Naive thymus-derived CD8-positive, alpha-beta T cell (primary cell): ENCODE results near the gene RASA3. TPM values are rescaled to one million over a fixed set of nuclear protein-coding genes. Genes with fewer than 3 reads are reported as not detected.

ENCODE experiments used
- ATAC-seq, 2 donors: fragments of 150-1000 bp; cut with Tn5 transposase in 1 of 2; sonication (Bioruptor Pico), chemical (Tn5 transposase) in 1 of 2; 1 replicate in 1 of 2; 2 replicates in 1 of 2; pipeline ENCODE4 v1.10.0; 2021; ENCODE audit warnings: mild to moderate bottlenecking in 2 of 2, moderate library complexity in 2 of 2
- POLR2A ChIA-PET: fragments of 350-600 bp; sonication (Branson Sonifier 250); formaldehyde crosslinking; loops from one replicate; lab custom pipeline; 2021; ENCODE audit warnings: antibody characterized with exemption; lab: Charles Lee
- DNase-seq, 10 donors: peaks; one replicate each; pipeline versions ENCODE4 v3.0.0 to v3.0.0-alpha.2; 2020 to 2022
- H3K27ac Mint-ChIP-seq, 10 donors: one replicate each; pipeline ENCODE4 v1.8.0; 2020 to 2022; ENCODE audit warnings: mild to moderate bottlenecking in 10 of 10, mixed read lengths in 10 of 10, moderate library complexity in 4 of 10, inconsistent platforms in 1 of 10
- H3K27me3 Mint-ChIP-seq, 5 donors: one replicate each; pipeline ENCODE4 v1.8.0; 2021 to 2022; ENCODE audit warnings: mixed read lengths in 5 of 5
- H3K36me3 Mint-ChIP-seq, 3 donors: one replicate each; pipeline ENCODE4 v1.8.0; 2020 to 2022; ENCODE audit warnings: mixed read lengths in 3 of 3, mild to moderate bottlenecking in 2 of 3, inconsistent platforms in 1 of 3
- H3K4me1 Mint-ChIP-seq, 4 donors: one replicate each; pipeline ENCODE4 v1.8.0; 2021 to 2022; ENCODE audit warnings: mixed read lengths in 4 of 4
- H3K4me3 Mint-ChIP-seq, 10 donors: one replicate each; pipeline ENCODE4 v1.8.0; 2020 to 2022; ENCODE audit warnings: mild to moderate bottlenecking in 10 of 10, mixed read lengths in 10 of 10, moderate library complexity in 6 of 10, inconsistent platforms in 1 of 10
- H3K9me3 Mint-ChIP-seq, 9 donors: one replicate each; pipeline ENCODE4 v1.8.0; 2020 to 2022; ENCODE audit warnings: mixed read lengths in 9 of 9, mild to moderate bottlenecking in 3 of 9, inconsistent platforms in 1 of 9, moderate library complexity in 1 of 9
- polyA plus RNA-seq, 3 donors: library from polyadenylated mRNA; unstranded; fragments of 300-500 nt; fragmentation: Illumina TruSeq; gene quantifications; one replicate each; pipeline ENCODE4 v1.2.3, GENCODE V29; 2021
- total RNA-seq, 8 experiments: library from RNA in 2 of 8; stranded (reverse) in 2 of 8; gene quantifications; one replicate each; pipeline ENCODE4 v1.2.3 and lab custom pipeline; 2021 to 2026

RASA3 gene
- total and polyA plus RNA-seq, 5 experiments from 2014 or later = 62.2 to 196 (median 169) TPM

GRCh38 chr13:113973218-113974164 is 158.9 kb downstream of the RASA3 start, which contains the start of gene C13orf46:
C13orf46 (minus strand) TSS chr13:113974076; CDS start chr13:113973997, 79 bp downstream.
- H3K27me3 Mint-ChIP-seq = no peaks in the 10 kb centered on the region
- ATAC-seq (no peak), DNase-seq (peak in 1 of 10 donors; percentile 43)
- H3K4me3 Mint-ChIP-seq = peak within 1 kb of the TSS in 5 of 10 donors; percentile 8 to 52 (median 34)
- peaks cover 0 to 1% (median under 1%) of the 10 kb centered on the region in 4 donors for H3K4me1 Mint-ChIP-seq
- H3K27ac Mint-ChIP-seq = peak within 1 kb of the TSS in 6 of 10 donors; percentile 29 to 77 (median 56)
- H3K9me3 Mint-ChIP-seq = peaks cover 0 to 2% (median 0%) of the 10 kb centered on the region in 9 donors
- POLR2A ChIA-PET = no interaction called here
- H3K36me3 Mint-ChIP-seq = peaks cover 0 to 45% (median 5%) of the 10 kb centered on the region in 3 donors

- H3K9me3 Mint-ChIP-seq = peaks cover 0 to 2% (median 0%) of the 10 kb centered on the region in 9 donors
- H3K27me3 Mint-ChIP-seq = no peaks in the 10 kb centered on the region
- ATAC-seq (no peak), DNase-seq (peak in 1 of 10 donors; percentile 62)
- peaks cover 0 to 36% (median 3%) of the 10 kb centered on the region in 3 donors for H3K36me3 Mint-ChIP-seq
- POLR2A ChIA-PET = no interaction called here
- peaks cover 0 to 1% (median under 1%) of the 10 kb centered on the region in 4 donors for H3K4me1 Mint-ChIP-seq
- H3K4me3 Mint-ChIP-seq = peak overlapping the region in 3 of 10 donors; percentile 10 to 52 (median 41)
- peak overlapping the region in 3 of 10 donors; percentile 22 to 82 (median 56) for H3K27ac Mint-ChIP-seq
Measured at GRCh38 chr13:113972451-113973217, 159.8 kb downstream of the RASA3 start.

GRCh38 chr13:113971471-113972231 is 160.8 kb downstream of the RASA3 start:
- peaks cover 0 to 1% (median under 1%) of the 10 kb centered on the region in 4 donors for H3K4me1 Mint-ChIP-seq
- DNase-seq (peak in 2 of 10 donors; percentile 7 to 45), ATAC-seq (no peak)
- H3K9me3 Mint-ChIP-seq = peaks cover 0 to 2% (median 0%) of the 10 kb centered on the region in 9 donors
- H3K36me3 Mint-ChIP-seq = peaks cover 0 to 27% (median 3%) of the 10 kb centered on the region in 3 donors
- peak overlapping the region in 2 of 10 donors; percentile 28 to 66 for H3K4me3 Mint-ChIP-seq
- H3K27me3 Mint-ChIP-seq = no peaks in the 10 kb centered on the region
- POLR2A ChIA-PET = interaction anchor here (0.8 to 3.6 kb wide), 2 partner anchors 10 to 134 kb away, joined by 3 to 9 read pairs; no protein-coding TSS in a partner anchor
- H3K27ac Mint-ChIP-seq = peak overlapping the region in 3 of 10 donors; percentile 33 to 82 (median 52)

- H3K4me1 Mint-ChIP-seq = peaks cover 0 to 1% (median 0%) of the 10 kb centered on the region in 4 donors
- H3K9me3 Mint-ChIP-seq = peaks cover 0 to 2% (median 0%) of the 10 kb centered on the region in 9 donors
- ATAC-seq (no peak), DNase-seq (peak in 1 of 10 donors; percentile 35)
- H3K36me3 Mint-ChIP-seq = peaks cover 0 to 23% (median 3%) of the 10 kb centered on the region in 3 donors
- peak overlapping the region in 3 of 10 donors; percentile 20 to 26 (median 22) for H3K4me3 Mint-ChIP-seq
- POLR2A ChIA-PET = interaction anchor here (0.6 to 3.6 kb wide), 4 partner anchors 11 to 391 kb away, joined by 3 to 9 read pairs (median 3); no protein-coding TSS in a partner anchor
- no peaks in the 10 kb centered on the region for H3K27me3 Mint-ChIP-seq
- H3K27ac Mint-ChIP-seq = peak overlapping the region in 2 of 10 donors; percentile 29 to 86
Measured at GRCh38 chr13:113970810-113971470, 161.5 kb downstream of the RASA3 start.

GRCh38 chr13:113969973-113970611 is 162.3 kb downstream of the RASA3 start:
- peak in 1 of 10 donors; percentile 31 for DNase-seq
- Mint-ChIP-seq H3K4me1 (peaks cover 0 to 1% (median 0%) of the 10 kb centered on the region in 4 donors), H3K36me3 (peaks cover 0 to 15% (median 3%) of the 10 kb centered on the region in 3 donors), H3K27me3 (no peaks in the 10 kb centered on the region), H3K9me3 (peaks cover 0 to 2% (median 0%) of the 10 kb centered on the region in 9 donors), H3K27ac (peak overlapping the region in 4 of 10 donors; percentile 58 to 86 (median 68)), H3K4me3 (peak overlapping the region in 3 of 10 donors; percentile 8 to 65 (median 58))
- POLR2A ChIA-PET = interaction anchor here (0.6 to 3.6 kb wide), 2 partner anchors 12 to 141 kb away, joined by 3 to 9 read pairs; no protein-coding TSS in a partner anchor
- no peak for ATAC-seq

GRCh38 chr13:113969311-113969972 is 163.0 kb downstream of the RASA3 start:
- H3K27ac Mint-ChIP-seq = peak overlapping the region in 3 of 10 donors; percentile 4 to 79 (median 52)
- POLR2A ChIA-PET = interaction anchor here (3.6 kb wide), 1 partner anchor 12 kb away, joined by 9 read pairs; no protein-coding TSS in a partner anchor

GRCh38 chr13:113968463-113969310 is 163.7 kb downstream of the RASA3 start:
- ATAC-seq (no peak), DNase-seq (peak in 1 of 10 donors; percentile 45)
- peak overlapping the region in 1 of 10 donors; percentile 34 for H3K4me3 Mint-ChIP-seq
- H3K9me3 Mint-ChIP-seq = peaks cover 0 to 2% (median 0%) of the 10 kb centered on the region in 9 donors
- no peaks in the 10 kb centered on the region for H3K27me3 Mint-ChIP-seq
- H3K27ac Mint-ChIP-seq = peak overlapping the region in 4 of 10 donors; percentile 41 to 82 (median 63)
- H3K36me3 Mint-ChIP-seq = peaks cover 0 to 7% (median 3%) of the 10 kb centered on the region in 3 donors
- POLR2A ChIA-PET = interaction anchor here (3.6 kb wide), 1 partner anchor 13 kb away, joined by 9 read pairs; no protein-coding TSS in a partner anchor
- H3K4me1 Mint-ChIP-seq = peaks cover 0 to 1% (median 0%) of the 10 kb centered on the region in 4 donors

More at GRCh38 chr13:113969311-113969972, 163.0 kb downstream of the RASA3 start:
- Mint-ChIP-seq H3K9me3 (peaks cover 0 to 2% (median 0%) of the 10 kb centered on the region in 9 donors), H3K27me3 (no peaks in the 10 kb centered on the region), H3K36me3 (peaks cover 0 to 11% (median 3%) of the 10 kb centered on the region in 3 donors), H3K4me1 (peaks cover 0 to 1% (median 0%) of the 10 kb centered on the region in 4 donors), H3K4me3 (peak overlapping the region in 2 of 10 donors; percentile 24 to 58)
- DNase-seq (peak in 1 of 10 donors; percentile 55), ATAC-seq (no peak)

- Mint-ChIP-seq H3K9me3 (peaks cover 0 to 2% (median 0%) of the 10 kb centered on the region in 9 donors), H3K36me3 (peaks cover 0 to 2% (median 0%) of the 10 kb centered on the region in 3 donors), H3K27me3 (no peaks in the 10 kb centered on the region), H3K4me1 (peaks cover 0 to 1% (median 0%) of the 10 kb centered on the region in 4 donors), H3K4me3 (no peak overlapping the region), H3K27ac (peak overlapping the region in 2 of 10 donors; percentile 47 to 82)
- peak in 1 of 2 donors; percentile 9 for ATAC-seq
- POLR2A ChIA-PET = interaction anchor here (3.6 kb wide), 1 partner anchor 14 kb away, joined by 9 read pairs; no protein-coding TSS in a partner anchor
- peak in 1 of 10 donors; percentile 64 for DNase-seq
Measured at GRCh38 chr13:113967729-113968462, 164.5 kb downstream of the RASA3 start.
